ENCODE measurements around the gene BMPR2.
A peak's percentile ranks its signal among the peaks of the same experiment; 100 is the strongest.

Gene BMPR2

GRCh38 chr2:202583709-202584219 lies 207.6 kb downstream of the BMPR2 start:
- no peak overlapping the region for H3K4me3 ChIP-seq (ENCODE audit: low read depth, low read length)
- no peak for TF ChIP-seq CTCF (conservative IDR thresholded peaks at IDR 0.05; ENCODE audit: low read depth, low read length)
- no peak for DNase-seq (ENCODE audit: low read depth)

- DNase-seq (ENCODE audit: low read depth) = peak; percentile 78
- H3K4me3 ChIP-seq (ENCODE audit: low read depth, low read length) = peak overlapping the region; percentile 22
- TF ChIP-seq CTCF (conservative IDR thresholded peaks at IDR 0.05; ENCODE audit: low read depth, low read length) = peak; percentile 98
Measured at GRCh38 chr2:202588647-202589581, 212.8 kb downstream of the BMPR2 start.

GRCh38 chr2:202589582-202589949 lies 213.4 kb downstream of the BMPR2 start:
- H3K4me3 ChIP-seq (ENCODE audit: low read depth, low read length) = no peak overlapping the region
- DNase-seq (ENCODE audit: low read depth) = no peak
- no peak for TF ChIP-seq CTCF (conservative IDR thresholded peaks at IDR 0.05; ENCODE audit: low read depth, low read length)

- no peak for TF ChIP-seq CTCF (conservative IDR thresholded peaks at IDR 0.05; ENCODE audit: low read depth, low read length)
- peak; percentile 26 for DNase-seq (ENCODE audit: low read depth)
- H3K4me3 ChIP-seq (ENCODE audit: low read depth, low read length) = no peak overlapping the region
Measured at GRCh38 chr2:202592566-202592965, 216.4 kb downstream of the BMPR2 start.

GRCh38 chr2:202599105-202599504 lies 223.0 kb downstream of the BMPR2 start:
- DNase-seq (ENCODE audit: low read depth) = no peak
- H3K4me3 ChIP-seq (ENCODE audit: low read depth, low read length) = no peak overlapping the region
- TF ChIP-seq CTCF (conservative IDR thresholded peaks at IDR 0.05; ENCODE audit: low read depth, low read length) = no peak

- no peak for DNase-seq (ENCODE audit: low read depth)
- no peak for TF ChIP-seq CTCF (conservative IDR thresholded peaks at IDR 0.05; ENCODE audit: low read depth, low read length)
- no peak overlapping the region for H3K4me3 ChIP-seq (ENCODE audit: low read depth, low read length)
Measured at GRCh38 chr2:202599911-202600310, 223.8 kb downstream of the BMPR2 start.

GRCh38 chr2:202604699-202605098 lies 228.6 kb downstream of the BMPR2 start:
- no peak for TF ChIP-seq CTCF (conservative IDR thresholded peaks at IDR 0.05; ENCODE audit: low read depth, low read length)
- no peak for DNase-seq (ENCODE audit: low read depth)
- no peak overlapping the region for H3K4me3 ChIP-seq (ENCODE audit: low read depth, low read length)
